Activated T-helper 17 cell treated with anti-CD3 and anti-CD28 coated beads, Interleukin-2, amount 50 U/mL, for 72 hours (primary cell): ENCODE measurements around the gene TMEM237. TPM values are rescaled to one million over a fixed set of nuclear protein-coding genes. Genes with fewer than 3 reads are reported as not detected.

Experiments used
- ATAC-seq: fragments of 150-1000 bp; cut with Tn5 transposase; replicated peaks from 2 replicates; pipeline ENCODE4 v1.10.0; 2021; ENCODE audit warnings: mild to moderate bottlenecking, moderate library complexity
- H3K27ac Mint-ChIP-seq: one replicate; pipeline ENCODE4 v1.8.0; 2022; ENCODE audit warnings: mixed read lengths
- H3K27me3 Mint-ChIP-seq: one replicate; pipeline ENCODE4 v1.8.0; 2022; ENCODE audit warnings: mixed read lengths
- H3K36me3 Mint-ChIP-seq: one replicate; pipeline ENCODE4 v1.8.0; 2022; ENCODE audit warnings: low read depth, mild to moderate bottlenecking, mixed read lengths
- H3K4me1 Mint-ChIP-seq: one replicate; pipeline ENCODE4 v1.8.0; 2022; ENCODE audit warnings: mixed read lengths
- H3K4me3 Mint-ChIP-seq: one replicate; pipeline ENCODE4 v1.8.0; 2022; ENCODE audit warnings: mild to moderate bottlenecking, mixed read lengths
- H3K9me3 Mint-ChIP-seq: one replicate; pipeline ENCODE4 v1.8.0; 2022; ENCODE audit warnings: mixed read lengths
- total RNA-seq, 2 donors: library from RNA; stranded (reverse); gene quantifications; one replicate each; pipeline ENCODE4 v1.2.3, GENCODE V29; 2022

Gene TMEM237
- total RNA-seq, 2 donors from 2014 or later, result 11.8 to 22.0 TPM

GRCh38 chr2:201622306-201622970 is 20.9 kb downstream of the TMEM237 start:
- Mint-ChIP-seq H3K36me3 (no peaks in the 10 kb centered on the region), H3K4me3 (no peak overlapping the region), H3K4me1 (no peaks in the 10 kb centered on the region), H3K27me3 (no peaks in the 10 kb centered on the region), H3K9me3 (no peaks in the 10 kb centered on the region), H3K27ac (no peak overlapping the region)
- ATAC-seq, result no peak

- ATAC-seq, result no peak
- no peaks in the 10 kb centered on the region for H3K4me1 Mint-ChIP-seq
- H3K27ac Mint-ChIP-seq, result no peak overlapping the region
- H3K9me3 Mint-ChIP-seq, result no peaks in the 10 kb centered on the region
- no peak overlapping the region for H3K4me3 Mint-ChIP-seq
- H3K36me3 Mint-ChIP-seq, result no peaks in the 10 kb centered on the region
- H3K27me3 Mint-ChIP-seq, result no peaks in the 10 kb centered on the region
Observed at GRCh38 chr2:201621293-201621999, 21.9 kb downstream of the TMEM237 start.

- Mint-ChIP-seq H3K4me1 (no peaks in the 10 kb centered on the region), H3K27me3 (peaks cover 5% of the 10 kb centered on the region), H3K4me3 (no peak overlapping the region), H3K9me3 (peaks cover 5% of the 10 kb centered on the region), H3K36me3 (no peaks in the 10 kb centered on the region), H3K27ac (no peak overlapping the region)
- ATAC-seq, result no peak
Observed at GRCh38 chr2:201618744-201619662, 24.3 kb downstream of the TMEM237 start.

GRCh38 chr2:201608021-201608420 is 35.3 kb downstream of the TMEM237 start:
- no peaks in the 10 kb centered on the region for H3K4me1 Mint-ChIP-seq
- H3K4me3 Mint-ChIP-seq, result no peak overlapping the region
- H3K27ac Mint-ChIP-seq, result no peak overlapping the region
- H3K9me3 Mint-ChIP-seq, result peaks cover 6% of the 10 kb centered on the region
- H3K36me3 Mint-ChIP-seq, result no peaks in the 10 kb centered on the region
- ATAC-seq, result no peak
- H3K27me3 Mint-ChIP-seq, result peaks cover 22% of the 10 kb centered on the region

- Mint-ChIP-seq H3K27ac (no peak overlapping the region), H3K36me3 (no peaks in the 10 kb centered on the region), H3K4me3 (no peak overlapping the region), H3K4me1 (no peaks in the 10 kb centered on the region), H3K9me3 (peaks cover 6% of the 10 kb centered on the region), H3K27me3 (peaks cover 22% of the 10 kb centered on the region)
- ATAC-seq, result no peak
Observed at GRCh38 chr2:201607568-201607967, 35.7 kb downstream of the TMEM237 start.

GRCh38 chr2:201600906-201601305 is 42.4 kb downstream of the TMEM237 start:
- no peaks in the 10 kb centered on the region for H3K36me3 Mint-ChIP-seq
- H3K27ac Mint-ChIP-seq, result no peak overlapping the region
- peaks cover 3% of the 10 kb centered on the region for H3K9me3 Mint-ChIP-seq
- peaks cover 34% of the 10 kb centered on the region for H3K27me3 Mint-ChIP-seq
- H3K4me1 Mint-ChIP-seq, result no peaks in the 10 kb centered on the region
- no peak for ATAC-seq
- H3K4me3 Mint-ChIP-seq, result no peak overlapping the region

- H3K27ac Mint-ChIP-seq, result no peak overlapping the region
- no peaks in the 10 kb centered on the region for H3K36me3 Mint-ChIP-seq
- no peak for ATAC-seq
- peaks cover 3% of the 10 kb centered on the region for H3K9me3 Mint-ChIP-seq
- no peak overlapping the region for H3K4me3 Mint-ChIP-seq
- H3K4me1 Mint-ChIP-seq, result no peaks in the 10 kb centered on the region
- peaks cover 21% of the 10 kb centered on the region for H3K27me3 Mint-ChIP-seq
Observed at GRCh38 chr2:201597397-201597796, 45.9 kb downstream of the TMEM237 start.

- no peak overlapping the region for H3K4me3 Mint-ChIP-seq
- H3K9me3 Mint-ChIP-seq, result no peaks in the 10 kb centered on the region
- no peaks in the 10 kb centered on the region for H3K4me1 Mint-ChIP-seq
- no peak for ATAC-seq
- H3K27me3 Mint-ChIP-seq, result no peaks in the 10 kb centered on the region
- no peak overlapping the region for H3K27ac Mint-ChIP-seq
- no peaks in the 10 kb centered on the region for H3K36me3 Mint-ChIP-seq
Observed at GRCh38 chr2:201580486-201580885, 62.8 kb downstream of the TMEM237 start.

GRCh38 chr2:201579536-201579935 is 63.8 kb downstream of the TMEM237 start:
- Mint-ChIP-seq H3K4me1 (no peaks in the 10 kb centered on the region), H3K4me3 (no peak overlapping the region), H3K27ac (no peak overlapping the region), H3K9me3 (no peaks in the 10 kb centered on the region), H3K27me3 (no peaks in the 10 kb centered on the region), H3K36me3 (no peaks in the 10 kb centered on the region)
- no peak for ATAC-seq

- H3K27ac Mint-ChIP-seq, result no peak overlapping the region
- H3K4me3 Mint-ChIP-seq, result no peak overlapping the region
- H3K9me3 Mint-ChIP-seq, result no peaks in the 10 kb centered on the region
- H3K27me3 Mint-ChIP-seq, result no peaks in the 10 kb centered on the region
- peaks cover 5% of the 10 kb centered on the region for H3K4me1 Mint-ChIP-seq
- no peaks in the 10 kb centered on the region for H3K36me3 Mint-ChIP-seq
- no peak for ATAC-seq
Observed at GRCh38 chr2:201575971-201576370, 67.3 kb downstream of the TMEM237 start.

- no peaks in the 10 kb centered on the region for H3K9me3 Mint-ChIP-seq
- H3K4me3 Mint-ChIP-seq, result no peak overlapping the region
- H3K4me1 Mint-ChIP-seq, result peaks cover 5% of the 10 kb centered on the region
- no peak for ATAC-seq
- H3K27me3 Mint-ChIP-seq, result no peaks in the 10 kb centered on the region
- no peaks in the 10 kb centered on the region for H3K36me3 Mint-ChIP-seq
- H3K27ac Mint-ChIP-seq, result no peak overlapping the region
Observed at GRCh38 chr2:201574766-201575165, 68.5 kb downstream of the TMEM237 start.

GRCh38 chr2:201572846-201573508 is 70.3 kb downstream of the TMEM237 start:
- peak overlapping the region; percentile 35 for H3K27ac Mint-ChIP-seq
- no peak for ATAC-seq
- H3K36me3 Mint-ChIP-seq, result no peaks in the 10 kb centered on the region
- H3K4me1 Mint-ChIP-seq, result peaks cover 5% of the 10 kb centered on the region
- no peaks in the 10 kb centered on the region for H3K27me3 Mint-ChIP-seq
- no peak overlapping the region for H3K4me3 Mint-ChIP-seq
- H3K9me3 Mint-ChIP-seq, result no peaks in the 10 kb centered on the region
